Body of pancreas (tissue), 4 donors: ENCODE measurements around the gene RHOBTB1. TPM values are rescaled to one million over a fixed set of nuclear protein-coding genes. Genes with fewer than 3 reads are reported as not detected.

ENCODE experiments used
- ATAC-seq: fragments of 150-250 bp; one replicate; pipeline ENCODE4 v1.9.1; 2016
- DNase-seq, 4 donors: peaks; one replicate each; pipeline ENCODE4 v3.0.0-alpha.2; 2019
- H3K27ac ChIP-seq, 4 donors: fragments of 200-600 bp; sonication (generic); 1 replicate in 3 of 4; 2 replicates in 1 of 4; pipeline versions ENCODE4 v1.5.1 to v1.6.1; 2016 to 2019; ENCODE audit warnings: mild to moderate bottlenecking in 1 of 4, mixed read lengths in 1 of 4, moderate library complexity in 1 of 4
- H3K27me3 ChIP-seq, 2 donors: fragments of 200-600 bp; sonication (generic); one replicate each; pipeline ENCODE4 v1.6.0; 2016; ENCODE audit warnings: mild to moderate bottlenecking in 1 of 2
- H3K36me3 ChIP-seq, 2 donors: fragments of 200-600 bp; sonication (generic); replicated peaks in 1 of 2; 2 replicates each; pipeline ENCODE4 v1.5.1; 2016; ENCODE audit warnings: low read depth in 2 of 2; ENCODE audit not compliant: insufficient read depth in 1 of 2
- H3K4me1 ChIP-seq: fragments of 200-600 bp; sonication (generic); one replicate; pipeline ENCODE4 v1.6.0; 2016
- H3K4me3 ChIP-seq, 2 donors: fragments of 200-600 bp; sonication (generic); 1 replicate in 1 of 2; 2 replicates in 1 of 2; pipeline ENCODE4 v1.5.1; 2016 to 2019
- H3K9me3 ChIP-seq, 3 donors: fragments of 200-600 bp; sonication (generic); 1 replicate in 2 of 3; 2 replicates in 1 of 3; pipeline ENCODE4 v1.5.1; 2016
- POLR2A ChIP-seq, 3 donors: fragments of 450-650 bp; IDR thresholded peaks; one replicate each; pipeline ENCODE4 v1.6.1; 2016; ENCODE audit warnings: antibody characterized with exemption in 3 of 3, mild to moderate bottlenecking in 2 of 3
- WGBS, 2 donors: methylation state at CpG; one replicate each; pipeline ENCODE4 v1.1.5; 2017; 5-methylcytosine and 5-hydroxymethylcytosine counted together
- intact Hi-C: fragments of 100-400 bp; cut with DNase I; formaldehyde crosslinking; loops from one replicate; pipeline ENCODE4 v1.15.1; 2023
- total RNA-seq, 2 donors: library from RNA; depleted of rRNA; stranded (reverse); fragments of >200 nt; gene quantifications; one replicate each; pipeline ENCODE4 v1.1.0, GENCODE V29; 2016
- TF ChIP-seq, protein P1 (sequence below), 7 experiments: fragments of 450-650 bp in 4 of 7; fragments of 200-600 bp in 3 of 7; sonication (generic) in 3 of 7; IDR thresholded peaks; one replicate each; pipeline ENCODE4 v1.5.1; 2016 to 2019; ENCODE audit warnings: antibody characterized with exemption in 7 of 7

Gene RHOBTB1
- total RNA-seq, 2 donors from 2014 or later = 5.9 to 12.2 TPM

DNA sequence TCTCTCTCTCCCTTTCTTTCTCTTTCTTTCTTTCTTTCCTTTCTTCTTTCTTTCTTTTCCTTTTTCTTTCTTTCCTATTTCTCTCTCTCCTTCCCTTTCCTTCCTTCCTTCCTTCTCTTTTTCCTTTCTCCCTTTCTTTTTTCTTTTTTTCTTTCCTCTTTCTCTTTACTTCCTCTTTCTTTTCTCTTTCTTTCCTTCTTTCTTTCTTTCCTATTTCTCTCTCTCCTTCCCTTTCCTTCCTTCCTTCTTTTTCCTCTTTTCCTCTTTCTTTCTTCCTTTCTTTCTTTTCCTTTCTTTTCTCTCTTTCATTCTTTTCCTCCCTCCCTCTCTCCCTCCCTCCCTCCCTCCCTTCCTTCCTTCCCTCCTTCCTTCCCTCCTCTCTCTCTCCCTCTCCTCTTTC is 81.5 kb downstream of the RHOBTB1 start:
- no peaks in the 10 kb centered on the region for H3K4me1 ChIP-seq
- ATAC-seq (no peak), DNase-seq (no peak)
- no peaks in the 10 kb centered on the region for H3K9me3 ChIP-seq
- no peak overlapping the region for H3K27ac ChIP-seq
- H3K36me3 ChIP-seq = no peaks in the 10 kb centered on the region
- no peaks in the 10 kb centered on the region for H3K27me3 ChIP-seq
- no peak overlapping the region for H3K4me3 ChIP-seq
- no peak for TF ChIP-seq POLR2A (IDR thresholded peaks at IDR 0.05)
- TF ChIP-seq, protein P1, sequence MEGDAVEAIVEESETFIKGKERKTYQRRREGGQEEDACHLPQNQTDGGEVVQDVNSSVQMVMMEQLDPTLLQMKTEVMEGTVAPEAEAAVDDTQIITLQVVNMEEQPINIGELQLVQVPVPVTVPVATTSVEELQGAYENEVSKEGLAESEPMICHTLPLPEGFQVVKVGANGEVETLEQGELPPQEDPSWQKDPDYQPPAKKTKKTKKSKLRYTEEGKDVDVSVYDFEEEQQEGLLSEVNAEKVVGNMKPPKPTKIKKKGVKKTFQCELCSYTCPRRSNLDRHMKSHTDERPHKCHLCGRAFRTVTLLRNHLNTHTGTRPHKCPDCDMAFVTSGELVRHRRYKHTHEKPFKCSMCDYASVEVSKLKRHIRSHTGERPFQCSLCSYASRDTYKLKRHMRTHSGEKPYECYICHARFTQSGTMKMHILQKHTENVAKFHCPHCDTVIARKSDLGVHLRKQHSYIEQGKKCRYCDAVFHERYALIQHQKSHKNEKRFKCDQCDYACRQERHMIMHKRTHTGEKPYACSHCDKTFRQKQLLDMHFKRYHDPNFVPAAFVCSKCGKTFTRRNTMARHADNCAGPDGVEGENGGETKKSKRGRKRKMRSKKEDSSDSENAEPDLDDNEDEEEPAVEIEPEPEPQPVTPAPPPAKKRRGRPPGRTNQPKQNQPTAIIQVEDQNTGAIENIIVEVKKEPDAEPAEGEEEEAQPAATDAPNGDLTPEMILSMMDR (IDR thresholded peaks at IDR 0.05) = no peak
- intact Hi-C loops = no loop called here

GRCh38 chr10:60856405-60856804 is 87.6 kb downstream of the RHOBTB1 start:
- intact Hi-C loops = no loop called here
- WGBS, 2 donors = 84 to 96% methylated on average over 2 of the region's 2 CpGs
- ATAC-seq = no peak

GRCh38 chr10:60853637-60854036 is 90.3 kb downstream of the RHOBTB1 start:
- Histone ChIP-seq H3K4me1 (no peaks in the 10 kb centered on the region), H3K36me3 (no peaks in the 10 kb centered on the region), H3K27ac (no peak overlapping the region), H3K27me3 (no peaks in the 10 kb centered on the region), H3K9me3 (peaks cover 0 to 8% (median 0%) of the 10 kb centered on the region in 3 donors), H3K4me3 (no peak overlapping the region)
- TF ChIP-seq, protein P1 (IDR thresholded peaks at IDR 0.05) = no peak
- no peak for TF ChIP-seq POLR2A (IDR thresholded peaks at IDR 0.05)
- ATAC-seq = no peak
- DNase-seq = no peak
- intact Hi-C loops = no loop called here
- 79 to 89% methylated on average over 3 of the region's 3 CpGs for WGBS, 2 donors

More at GRCh38 chr10:60856405-60856804, 87.6 kb downstream of the RHOBTB1 start:
- Histone ChIP-seq H3K36me3 (no peaks in the 10 kb centered on the region), H3K9me3 (peaks cover 0 to 8% (median 0%) of the 10 kb centered on the region in 3 donors), H3K4me3 (no peak overlapping the region), H3K4me1 (no peaks in the 10 kb centered on the region), H3K27ac (no peak overlapping the region), H3K27me3 (no peaks in the 10 kb centered on the region)
- TF ChIP-seq, protein P1 (IDR thresholded peaks at IDR 0.05) = no peak
- no peak for TF ChIP-seq POLR2A (IDR thresholded peaks at IDR 0.05)
- no peak for DNase-seq

DNA sequence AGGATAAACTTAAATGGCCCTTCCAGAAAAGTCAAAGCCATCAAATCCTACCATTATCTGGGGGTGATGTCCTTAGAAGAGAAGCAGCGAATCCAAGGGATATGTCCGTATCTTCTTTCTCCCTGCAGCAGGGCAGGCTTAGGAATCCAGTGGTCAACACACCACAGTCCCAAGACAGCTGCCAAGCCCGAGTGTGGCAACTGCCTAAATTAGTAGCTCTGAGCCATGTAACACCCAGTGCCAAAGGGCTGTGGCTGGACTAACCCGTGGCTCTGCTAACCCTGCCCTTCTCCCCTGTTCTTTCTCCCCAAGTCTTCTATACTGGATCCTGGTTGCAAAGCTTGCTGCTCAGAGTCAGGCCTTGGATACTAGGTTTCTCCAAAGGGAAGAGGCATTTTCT is 90.9 kb downstream of the RHOBTB1 start:
- ATAC-seq = no peak
- Histone ChIP-seq H3K4me3 (no peak overlapping the region), H3K27me3 (no peaks in the 10 kb centered on the region), H3K27ac (no peak overlapping the region), H3K9me3 (peaks cover 0 to 8% (median 0%) of the 10 kb centered on the region in 3 donors), H3K4me1 (no peaks in the 10 kb centered on the region), H3K36me3 (no peaks in the 10 kb centered on the region)
- intact Hi-C loops = no loop called here
- TF ChIP-seq, protein P1 (IDR thresholded peaks at IDR 0.05) = no peak
- TF ChIP-seq POLR2A (IDR thresholded peaks at IDR 0.05) = no peak
- DNase-seq = no peak
- 76 to 87% methylated on average over 4 of the region's 4 CpGs for WGBS, 2 donors

DNA sequence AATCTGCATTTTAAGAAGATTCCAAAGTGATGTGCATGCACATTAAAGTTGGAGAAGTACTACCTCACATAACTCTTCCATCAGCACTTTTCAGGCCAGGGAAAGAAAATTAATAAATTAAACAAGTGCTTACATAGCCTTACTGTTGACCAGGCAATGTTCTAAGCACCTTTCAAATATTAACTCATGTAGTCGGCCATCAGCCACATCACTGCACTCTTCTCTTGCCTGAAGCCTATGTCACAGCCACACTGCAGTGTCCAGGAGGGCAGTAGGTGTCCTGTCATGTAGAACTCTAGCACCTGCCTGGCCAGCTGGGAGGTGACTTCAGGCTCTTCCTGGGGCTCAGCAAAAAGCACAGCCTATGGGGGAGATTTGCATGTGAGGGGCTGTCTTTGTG is 94.2 kb downstream of the RHOBTB1 start:
- no peaks in the 10 kb centered on the region for H3K9me3 ChIP-seq
- no peak overlapping the region for H3K4me3 ChIP-seq
- H3K27ac ChIP-seq = no peak overlapping the region
- no peak for TF ChIP-seq POLR2A (IDR thresholded peaks at IDR 0.05)
- TF ChIP-seq, protein P1 (IDR thresholded peaks at IDR 0.05) = no peak
- no peaks in the 10 kb centered on the region for H3K27me3 ChIP-seq
- 33 to 45% methylated on average over 1 of the region's 1 CpG for WGBS, 2 donors
- H3K36me3 ChIP-seq = no peaks in the 10 kb centered on the region
- no peak for ATAC-seq
- intact Hi-C loops = no loop called here
- no peaks in the 10 kb centered on the region for H3K4me1 ChIP-seq
- DNase-seq = no peak
